T1000 (cell line): ENCODE data around the gene WNT16.
"Not testable (repeated sequence)": the region's sequence is repeated elsewhere in the genome, so short reads cannot be mapped to it uniquely, and the experiment has no call there.

ENCODE experiments used
- DNase-seq: peaks from one replicate; lab custom pipeline; 2025; ENCODE audit warnings: mixed read lengths; lab: John Stamatoyannopoulos, UW

WNT16 gene

DNA sequence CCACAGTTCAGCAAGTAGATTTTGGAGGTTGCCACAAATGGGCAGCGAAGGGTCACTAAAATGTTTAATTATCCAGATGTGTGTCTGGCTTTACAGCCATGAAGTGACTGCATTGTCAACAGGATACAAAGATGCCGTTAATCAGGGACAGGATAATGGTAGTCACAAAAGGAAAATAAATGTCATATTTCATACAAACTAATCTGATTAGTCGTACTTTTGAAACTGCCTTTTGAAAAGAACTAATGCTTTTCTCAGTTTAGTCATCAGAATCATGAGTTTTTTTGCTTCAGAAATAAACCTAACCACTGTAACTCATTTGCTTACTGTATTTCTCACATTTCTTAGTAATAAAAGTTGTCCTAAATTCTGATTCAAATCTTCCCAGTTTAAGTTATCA is 22.2 kb upstream of the WNT16 start:
- no peak for DNase-seq

DNA sequence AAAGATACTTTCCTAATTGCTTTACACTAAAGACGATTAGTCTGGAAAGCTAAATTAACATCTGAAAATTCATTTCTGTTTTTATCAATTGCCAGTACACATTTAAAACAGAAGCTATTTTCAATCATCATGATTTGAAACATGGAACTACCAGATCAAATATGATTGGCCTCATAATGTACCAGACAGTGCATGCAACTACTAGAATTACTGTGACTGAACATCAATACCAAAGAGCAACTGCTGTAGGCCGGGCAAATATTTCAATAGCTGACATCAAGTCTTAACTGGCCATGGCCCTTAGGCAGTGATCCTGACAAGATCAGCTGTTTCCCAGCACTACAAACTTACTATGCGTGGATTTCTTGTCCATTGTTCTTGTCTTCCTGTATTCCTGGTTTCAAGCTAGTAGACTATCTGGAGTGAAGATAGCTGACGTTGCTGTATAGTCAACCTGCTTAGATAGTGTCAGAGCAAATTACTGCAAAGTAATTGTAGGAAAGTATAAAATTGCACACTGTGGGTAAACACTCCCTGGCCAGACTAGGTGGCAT is 21.7 kb upstream of the WNT16 start:
- DNase-seq = no peak

- peak; percentile 28 for DNase-seq
Measured at GRCh38 chr7:121313220-121313792, 15.5 kb upstream of the WNT16 start.

DNA sequence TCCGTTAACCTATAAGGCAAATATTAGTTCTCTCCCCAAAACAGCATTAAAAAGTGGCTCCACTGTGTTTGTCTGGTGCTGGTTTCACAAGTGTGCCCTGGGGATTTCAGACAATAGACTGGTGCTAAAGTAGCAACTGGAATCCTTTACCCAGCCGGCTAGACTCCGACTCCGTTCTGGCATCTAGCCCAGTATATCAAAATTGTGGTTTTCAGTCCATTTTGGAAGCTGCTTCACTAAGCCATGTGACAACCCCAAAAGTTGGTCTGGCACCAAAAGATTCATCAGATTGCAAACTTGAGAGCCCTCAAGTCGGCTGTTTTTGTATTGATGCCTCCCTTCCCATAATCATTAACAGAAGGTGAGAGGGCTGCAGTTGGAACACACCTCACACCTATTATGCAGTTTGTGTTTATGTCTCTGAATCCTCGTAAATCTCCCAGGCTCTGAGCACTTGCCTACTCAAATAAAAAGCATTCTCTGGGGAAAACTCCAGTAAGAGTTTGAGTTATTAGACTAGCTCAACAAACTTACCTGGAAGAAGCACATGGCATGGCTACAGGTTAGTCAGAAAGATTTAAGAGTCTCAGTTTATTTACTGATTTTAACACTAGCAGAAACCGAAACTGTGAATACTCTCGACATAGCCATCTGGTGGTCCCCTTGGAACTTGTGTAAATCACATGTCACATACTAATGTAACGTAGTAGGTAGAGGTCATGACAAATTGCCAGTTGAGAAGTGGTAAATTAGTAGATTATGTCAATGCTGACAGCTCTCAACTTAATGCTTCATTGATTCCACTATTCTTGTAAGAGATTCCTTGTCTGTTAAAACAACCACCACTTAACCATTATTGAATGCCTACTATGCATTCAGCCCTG is 14.8 kb upstream of the WNT16 start:
- peak; percentile 28 for DNase-seq

GRCh38 chr7:121315170-121315569 is 13.6 kb upstream of the WNT16 start:
- DNase-seq = not testable (repeated sequence)

GRCh38 chr7:121322460-121322859 is 6.3 kb upstream of the WNT16 start:
- no peak for DNase-seq

GRCh38 chr7:121323515-121324302 is 5.1 kb upstream of the WNT16 start:
- no peak for DNase-seq

DNA sequence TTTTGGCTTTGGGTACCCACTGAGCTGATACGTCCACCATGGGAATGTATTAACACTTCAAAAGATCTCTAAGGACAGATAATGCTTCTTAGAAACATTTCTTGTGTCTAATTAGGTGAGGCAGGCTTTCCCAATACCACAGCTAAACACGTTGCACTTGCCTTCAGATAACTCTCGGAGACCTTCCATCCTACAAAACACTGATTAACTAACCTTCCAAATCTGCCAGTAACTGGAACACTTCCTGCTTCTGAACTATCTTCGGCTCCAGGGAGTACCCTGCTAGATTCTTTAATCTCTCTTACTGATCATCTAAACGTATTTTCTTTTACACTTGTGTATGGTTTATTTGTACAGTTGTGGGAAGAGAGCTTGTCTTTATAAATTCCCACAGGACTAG is 1.1 kb upstream of the WNT16 start:
- no peak for DNase-seq

- DNase-seq = no peak
Measured at GRCh38 chr7:121329191-121330052, 622 bp downstream of the WNT16 start.

DNA sequence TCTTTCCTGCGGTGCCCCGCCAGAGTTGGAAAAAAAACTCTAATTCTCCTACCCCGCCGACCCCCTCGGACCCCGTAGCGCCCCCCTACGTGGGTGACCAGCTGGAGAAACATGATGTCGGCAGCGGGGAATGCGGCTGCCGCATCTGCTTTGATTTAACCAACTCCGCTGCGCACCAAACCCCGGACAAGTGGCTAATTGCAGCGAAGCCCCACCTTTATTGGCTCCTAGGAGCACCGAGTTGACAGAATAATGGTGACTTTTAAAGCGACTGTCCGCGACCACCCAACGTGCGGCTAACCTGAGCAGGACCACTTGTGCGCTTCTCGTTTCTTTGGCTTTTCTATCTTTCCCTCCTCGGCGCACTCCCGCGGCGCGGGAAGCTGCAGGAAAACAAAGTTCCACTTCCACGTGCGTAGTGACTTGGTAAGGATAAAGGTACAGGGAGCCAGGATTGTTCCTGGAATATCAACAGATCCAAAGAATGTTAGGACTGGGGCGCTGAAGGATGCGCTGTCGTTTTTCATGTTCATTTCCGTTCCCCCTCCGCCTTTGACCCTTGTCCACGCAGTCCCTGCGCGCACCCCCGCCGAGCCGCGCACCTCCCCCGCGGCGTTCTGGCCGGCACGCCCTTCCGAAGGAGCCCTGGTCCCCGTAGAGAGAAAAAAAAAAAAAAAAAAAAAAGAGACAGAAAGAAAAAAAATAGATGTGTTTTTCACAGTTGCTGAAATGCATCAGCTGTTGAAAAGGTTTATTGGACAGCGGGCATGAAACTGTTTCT is 1.4 kb downstream of the WNT16 start:
- no peak for DNase-seq

- no peak for DNase-seq
Measured at GRCh38 chr7:121331048-121331447, 2.2 kb downstream of the WNT16 start.

DNA sequence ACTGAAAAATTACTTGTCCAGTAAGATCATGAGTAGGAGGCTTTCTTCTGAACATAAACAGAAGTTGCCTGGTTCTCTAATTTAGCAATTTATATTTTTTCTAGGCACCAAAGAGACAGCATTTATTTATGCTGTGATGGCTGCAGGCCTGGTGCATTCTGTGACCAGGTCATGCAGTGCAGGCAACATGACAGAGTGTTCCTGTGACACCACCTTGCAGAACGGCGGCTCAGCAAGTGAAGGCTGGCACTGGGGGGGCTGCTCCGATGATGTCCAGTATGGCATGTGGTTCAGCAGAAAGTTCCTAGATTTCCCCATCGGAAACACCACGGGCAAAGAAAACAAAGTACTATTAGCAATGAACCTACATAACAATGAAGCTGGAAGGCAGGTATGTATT is 2.8 kb downstream of the WNT16 start:
- DNase-seq = no peak

DNA sequence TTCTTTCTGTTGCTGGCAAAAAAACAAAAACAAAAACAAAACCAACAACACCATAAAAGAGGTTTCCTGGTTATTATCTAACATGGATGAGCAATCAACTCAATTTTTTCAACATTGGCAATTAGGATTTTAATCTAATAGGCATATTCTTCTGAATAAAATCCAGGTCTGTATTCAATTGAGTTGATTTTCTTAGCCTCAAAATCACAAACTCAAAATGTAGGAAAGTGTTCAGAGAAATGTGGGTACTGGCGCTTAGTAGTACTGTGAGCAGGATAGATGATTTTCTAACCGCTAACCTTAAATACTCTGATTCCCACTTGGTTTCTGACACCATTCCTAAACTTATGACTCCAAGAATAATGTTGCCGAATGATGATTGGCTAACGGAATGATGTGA is 5.6 kb downstream of the WNT16 start:
- DNase-seq = no peak

GRCh38 chr7:121334875-121335648 is 6.3 kb downstream of the WNT16 start:
- DNase-seq = no peak

GRCh38 chr7:121336579-121336978 is 7.8 kb downstream of the WNT16 start:
- no peak for DNase-seq

- DNase-seq = no peak
Measured at GRCh38 chr7:121337398-121337797, 8.6 kb downstream of the WNT16 start.

GRCh38 chr7:121339082-121339481 is 10.3 kb downstream of the WNT16 start:
- DNase-seq = no peak

DNA sequence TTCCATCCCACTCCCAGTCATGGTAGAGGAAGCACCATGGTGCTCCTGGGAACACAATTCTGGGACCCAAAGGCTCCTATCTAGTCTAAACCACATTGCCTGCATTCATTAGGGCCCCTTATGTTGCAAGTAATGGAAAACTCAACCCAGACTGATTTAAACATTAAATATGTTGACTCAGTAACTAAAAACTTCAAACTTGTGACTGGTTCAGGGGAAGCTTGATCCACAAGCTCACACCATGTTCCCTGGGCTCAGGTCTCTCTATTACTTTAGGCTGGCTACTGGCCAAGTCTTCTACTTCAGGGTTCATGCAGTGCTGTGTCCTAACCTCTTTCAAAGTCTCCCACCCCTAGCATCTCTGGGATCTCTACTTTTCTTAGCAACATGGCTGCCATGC is 13.1 kb downstream of the WNT16 start:
- no peak for DNase-seq

DNA sequence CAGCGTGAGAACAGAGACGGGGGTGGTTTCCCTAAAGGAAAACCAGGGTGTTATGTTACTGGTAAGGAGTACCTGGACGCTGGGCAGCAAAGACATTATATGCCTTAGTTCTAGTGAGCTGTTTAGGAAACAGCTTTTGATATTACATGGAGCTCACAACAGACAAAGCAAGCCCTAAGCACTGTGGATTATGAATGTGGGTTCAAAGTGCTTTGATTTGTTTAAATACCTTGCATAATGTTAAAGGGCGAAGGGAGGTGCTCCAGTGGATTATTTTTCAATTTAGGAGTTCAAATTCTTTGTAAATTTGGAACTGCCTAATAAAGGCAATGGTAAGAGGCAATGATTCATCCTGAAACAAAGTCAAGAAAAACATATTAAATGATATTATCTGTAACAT is 13.8 kb downstream of the WNT16 start:
- DNase-seq = no peak

DNA sequence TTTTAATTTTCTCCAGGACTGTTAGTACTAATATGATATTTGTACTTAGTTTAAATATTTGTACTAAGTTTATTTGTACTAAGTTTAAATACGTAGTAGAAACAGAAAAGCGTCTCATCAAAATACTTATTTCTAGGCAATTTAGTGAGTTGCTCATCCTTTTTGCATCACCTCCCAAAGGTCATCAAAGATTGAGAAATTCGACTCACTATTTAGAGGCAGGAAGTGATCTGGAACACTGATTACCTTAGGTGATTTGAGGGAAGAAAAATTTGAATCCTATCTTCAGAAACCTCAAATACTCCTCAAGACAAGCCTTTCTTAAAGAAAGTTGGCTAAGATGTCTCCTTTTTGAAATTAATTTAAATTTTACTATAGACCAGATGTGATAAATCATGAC is 14.5 kb downstream of the WNT16 start:
- no peak for DNase-seq
